NCI-H460 (cell line): ENCODE results near the gene MAGI1. TPM values are rescaled to one million over a fixed set of nuclear protein-coding genes. Genes with fewer than 3 reads are reported as not detected.
A peak's percentile ranks its signal among the peaks of the same experiment; 100 is the strongest.

Source experiments
- DNase-seq: peaks from one replicate; pipeline ENCODE4 v3.0.0-alpha.2; 2016; ENCODE audit warnings: low read depth; ENCODE audit errors: extremely low read depth
- total RNA-seq: library from RNA; depleted of rRNA; stranded (reverse); fragments of >200 nt; shearing (Covaris generic); gene quantifications from 2 replicates; pipeline ENCODE4 v1.2.3, GENCODE V29; 2014

MAGI1 gene
- total RNA-seq, 1 experiment from 2014 or later: 1.7 TPM

DNA sequence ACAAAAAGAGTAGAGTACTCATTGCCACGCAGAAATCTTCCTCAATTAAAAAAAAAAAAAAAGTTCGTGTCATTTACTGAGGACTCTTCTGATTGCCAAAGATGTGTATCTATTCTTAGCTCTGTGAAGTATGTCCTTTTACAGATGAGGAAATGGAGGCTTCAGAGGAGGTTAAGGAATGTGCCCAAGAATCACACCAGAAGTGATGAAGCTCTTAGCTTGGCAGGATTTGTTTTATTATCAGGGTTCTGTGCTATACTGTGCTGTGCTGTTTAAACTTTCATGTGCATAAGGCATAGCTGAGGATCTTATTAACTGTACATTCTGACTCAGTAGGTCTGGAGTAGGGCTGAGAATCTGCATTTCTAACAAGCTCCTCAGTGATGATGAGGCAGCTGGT, 685.8 kb downstream of the MAGI1 start:
- no peak for DNase-seq

DNA sequence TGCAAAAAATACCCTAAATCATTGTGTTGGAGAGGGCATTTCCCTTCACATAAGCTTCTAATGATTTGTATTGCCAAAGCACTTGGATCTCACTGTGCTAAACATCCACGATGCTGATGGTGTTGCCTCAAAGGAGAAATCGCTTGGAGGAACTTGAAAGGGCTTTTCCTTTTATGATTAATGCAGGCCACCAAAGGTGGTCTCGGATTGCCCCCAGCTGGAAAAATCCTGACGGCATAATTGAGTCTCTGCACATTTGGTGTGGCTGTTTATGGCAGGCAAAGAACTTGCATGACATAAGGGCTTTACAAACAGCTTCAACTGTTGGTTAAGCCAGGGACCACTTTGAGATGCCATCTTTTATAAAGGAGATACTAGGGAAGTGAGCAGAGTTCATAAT, 687.0 kb downstream of the MAGI1 start:
- no peak for DNase-seq

DNA sequence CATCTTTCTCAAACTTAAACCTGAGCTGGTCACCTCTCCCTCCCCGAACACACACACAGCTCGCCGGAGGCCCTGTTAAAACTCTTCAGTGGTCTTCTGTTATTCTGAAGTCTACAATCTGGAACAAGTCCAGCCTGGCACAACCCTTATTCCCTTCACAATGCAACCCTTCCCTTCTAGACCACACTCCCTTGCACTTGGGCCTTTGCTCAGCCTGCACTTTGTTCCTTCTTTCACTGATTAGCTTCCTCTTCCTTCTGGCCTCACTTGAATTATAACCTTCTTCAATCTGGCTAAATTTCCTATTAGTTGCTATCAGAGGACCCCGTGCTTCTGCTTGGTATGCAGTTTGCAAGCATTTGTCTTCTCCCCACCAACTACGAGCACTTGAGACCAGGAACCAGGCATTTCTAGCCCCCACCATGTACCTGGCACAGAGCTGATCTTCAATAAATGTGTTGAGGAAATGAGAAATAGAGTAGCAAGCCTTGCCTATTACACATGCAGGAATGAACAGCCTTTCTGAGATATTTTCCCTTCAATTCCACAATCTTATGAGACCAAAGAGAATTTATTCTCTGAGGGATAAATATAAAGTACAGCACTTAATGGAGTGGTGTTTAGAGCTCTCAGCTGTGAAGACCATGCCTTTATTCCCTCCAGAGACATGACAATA, 687.8 kb downstream of the MAGI1 start:
- DNase-seq: no peak

DNA sequence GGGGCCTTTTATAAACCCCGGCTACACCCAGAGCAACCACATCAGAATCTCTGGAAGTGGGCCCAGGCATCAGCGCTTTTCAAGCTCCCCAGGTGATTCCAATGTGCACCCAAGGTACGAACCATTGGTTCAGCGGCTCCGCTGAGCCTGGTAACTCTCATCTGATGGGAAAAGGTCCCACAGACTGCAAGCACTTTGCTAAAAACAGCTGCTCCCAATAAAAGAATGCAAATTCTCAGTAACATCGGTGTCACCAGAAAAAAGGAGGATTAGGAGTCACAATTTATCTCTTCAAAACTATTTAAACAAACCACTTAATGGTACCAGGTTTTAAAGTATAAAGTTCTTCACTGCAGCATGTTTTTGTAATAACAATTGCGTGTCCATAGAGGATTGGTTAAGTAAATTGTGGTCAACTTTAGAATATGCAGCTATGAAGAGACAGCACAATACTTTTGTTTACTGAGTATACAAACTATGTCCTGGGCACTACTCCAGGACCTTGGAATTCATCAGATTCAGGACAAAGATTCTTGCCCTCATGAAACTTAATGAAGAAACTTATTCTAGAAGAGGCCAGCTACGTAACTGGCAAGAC, 690.2 kb downstream of the MAGI1 start:
- no peak for DNase-seq

DNA sequence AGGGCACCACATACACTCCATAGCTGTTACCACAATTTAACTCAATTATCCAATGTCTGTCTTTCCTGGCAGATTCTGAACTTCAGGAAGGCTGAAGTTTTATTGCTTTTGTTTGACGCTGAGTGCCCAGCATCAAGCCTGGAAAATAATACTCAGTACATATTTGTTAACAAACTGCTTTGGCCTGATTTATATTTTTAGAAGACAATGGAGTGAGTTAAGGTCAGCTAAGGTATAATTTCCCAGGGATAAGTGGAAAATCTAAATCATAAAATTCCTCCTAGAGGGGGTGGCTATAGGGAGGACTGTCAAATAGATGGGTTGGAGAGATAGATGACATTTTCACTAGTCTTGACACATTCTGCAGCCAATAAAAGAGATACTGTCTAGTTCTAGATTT, 691.6 kb downstream of the MAGI1 start:
- DNase-seq: no peak

DNA sequence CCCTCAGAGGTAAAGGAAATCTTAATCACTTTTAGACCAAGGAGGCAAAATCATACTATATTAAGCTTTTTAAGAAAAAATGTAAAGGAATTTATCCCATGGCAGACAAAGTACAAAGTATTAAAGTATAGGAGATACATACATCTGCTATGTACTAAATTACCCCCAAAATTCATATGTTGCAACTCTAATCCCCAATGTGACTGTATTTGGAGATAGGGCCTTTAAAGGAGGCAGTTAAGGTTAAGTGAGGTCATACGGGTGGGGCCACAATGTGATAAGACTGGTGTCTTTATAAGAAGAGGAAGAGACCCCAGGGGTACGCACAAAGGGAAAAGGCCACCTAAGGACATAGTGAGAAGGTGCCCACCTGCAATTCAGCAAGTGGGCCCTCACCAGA, 693.9 kb downstream of the MAGI1 start:
- no peak for DNase-seq

DNA sequence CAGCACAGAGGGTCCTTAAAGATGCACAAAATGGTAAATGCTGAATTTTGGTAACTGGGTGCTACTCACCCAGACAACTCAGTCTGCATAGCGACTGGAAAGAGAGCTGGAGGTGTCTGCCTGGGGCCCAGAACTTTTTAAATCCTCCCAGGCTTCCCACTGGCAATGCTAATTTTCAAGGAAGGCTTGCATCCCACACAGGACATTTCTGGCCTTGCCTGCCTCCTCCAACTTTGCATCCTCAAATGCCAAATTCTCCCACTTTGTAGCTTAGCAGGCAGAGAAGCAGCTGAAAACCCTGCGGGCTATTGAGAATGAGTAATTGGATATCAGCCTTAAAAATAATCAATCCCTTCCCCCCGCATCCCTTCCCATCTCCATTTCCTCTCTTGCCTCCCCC, 694.3 kb downstream of the MAGI1 start:
- DNase-seq: no peak

DNA sequence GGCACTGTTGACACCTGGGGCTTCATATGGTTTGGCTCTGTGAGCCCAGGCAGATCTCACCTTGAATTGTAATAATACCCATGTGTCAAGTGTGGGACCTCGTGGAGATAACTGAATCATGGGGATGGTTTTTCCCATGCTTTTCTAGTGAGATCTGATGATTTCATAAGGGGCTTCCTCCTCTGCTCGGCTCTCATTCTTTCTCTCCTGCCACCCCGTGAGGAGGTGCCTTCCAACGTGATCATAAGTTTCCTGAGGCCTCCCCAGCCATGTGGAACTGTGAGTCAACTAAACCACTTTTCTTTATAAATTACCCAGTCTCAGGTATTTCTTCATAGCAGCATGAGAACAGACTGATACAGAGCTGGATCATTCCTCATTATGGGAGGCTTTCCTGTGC, 695.0 kb downstream of the MAGI1 start:
- DNase-seq: no peak

DNA sequence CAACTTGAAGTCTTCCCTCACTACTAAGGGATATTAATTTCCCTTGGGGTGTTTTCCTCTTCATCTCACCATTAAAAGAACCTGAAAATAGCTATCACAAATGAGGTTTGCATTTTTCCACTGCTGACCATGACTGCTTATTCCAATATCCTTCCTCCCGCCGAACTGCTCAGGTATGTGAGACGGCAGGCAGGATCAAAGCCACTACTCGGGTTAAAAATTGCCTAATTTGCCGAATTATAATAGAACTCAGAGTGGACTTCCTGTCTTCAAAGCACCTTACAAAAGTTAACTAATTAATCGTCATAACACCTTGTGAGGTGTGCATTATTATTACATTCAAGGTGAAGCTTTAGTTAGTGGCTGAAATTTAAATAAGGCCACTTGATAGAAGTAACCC, 695.7 kb downstream of the MAGI1 start:
- no peak for DNase-seq

DNA sequence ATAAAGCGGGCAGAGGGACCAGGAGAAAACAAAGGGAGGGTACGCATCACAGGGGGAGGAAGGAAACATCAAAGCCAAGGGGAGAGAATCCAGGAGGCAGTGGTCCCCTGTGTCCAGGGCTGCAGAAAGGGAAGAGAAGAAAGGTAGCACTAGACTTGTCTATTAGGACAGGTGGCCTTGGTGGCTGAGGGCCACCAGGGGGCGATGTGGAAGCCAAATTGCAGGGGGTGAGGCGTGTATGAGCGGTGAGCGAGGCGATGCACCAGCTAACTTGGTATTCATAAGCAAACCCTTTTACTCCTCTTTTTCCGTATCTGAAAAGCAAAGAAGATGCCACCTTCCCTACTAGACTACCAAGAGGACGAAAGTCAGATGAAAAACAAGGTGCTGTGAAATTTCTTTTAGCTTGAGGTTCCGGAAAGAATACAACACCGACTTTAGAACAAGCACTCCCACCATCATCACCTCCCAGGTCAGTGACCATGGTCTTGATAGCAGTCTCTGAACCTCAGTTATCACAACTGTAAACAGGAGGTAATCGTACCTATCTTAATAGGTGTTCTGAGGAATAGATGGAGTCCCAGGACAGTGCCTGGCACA, 696.5 kb downstream of the MAGI1 start:
- DNase-seq: peak; percentile 5

DNA sequence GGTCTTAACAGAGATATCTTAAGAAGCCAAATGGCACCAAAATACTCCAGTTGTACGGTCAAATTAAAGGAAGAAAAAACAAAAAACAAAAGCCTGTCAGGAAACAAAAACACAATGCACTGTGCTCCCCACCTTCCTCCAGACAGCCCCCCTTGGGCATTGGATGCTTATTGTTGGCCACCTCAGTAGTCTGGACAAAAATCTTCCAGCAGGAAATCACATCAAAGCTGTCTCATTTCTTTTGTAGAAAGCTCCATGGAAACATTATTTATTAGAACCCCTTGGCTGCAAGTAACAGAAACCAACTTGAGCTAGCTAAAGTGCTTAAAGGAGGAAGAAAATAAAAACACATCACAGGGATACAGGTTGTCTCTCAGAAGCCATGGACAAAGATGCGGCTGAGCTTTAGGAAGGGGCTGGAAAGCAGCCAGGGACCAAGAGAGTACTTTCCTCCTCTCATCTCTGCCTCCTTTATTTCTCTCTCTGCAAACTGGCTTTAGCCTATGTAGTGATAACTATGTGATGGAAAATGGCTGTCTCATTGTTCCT, 699.5 kb downstream of the MAGI1 start:
- no peak for DNase-seq

DNA sequence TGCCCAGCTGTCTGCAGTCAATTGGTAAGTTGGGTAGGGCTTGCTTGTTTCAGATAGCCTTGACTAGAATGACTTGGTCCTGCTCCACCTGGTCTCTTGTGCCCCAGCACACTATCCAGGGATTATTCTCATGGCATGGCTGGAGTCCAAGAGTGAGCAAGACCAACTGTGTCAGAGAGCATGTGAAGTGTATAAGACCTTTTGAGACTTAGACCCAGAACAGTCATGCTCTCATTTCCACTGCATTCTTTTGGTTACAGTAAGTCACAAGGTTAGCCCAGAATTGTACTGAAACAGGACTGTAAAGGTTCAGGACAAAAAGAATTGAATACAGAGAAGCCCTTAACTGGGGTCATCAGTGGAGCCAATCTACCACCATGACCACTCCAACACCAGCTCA, 700.1 kb downstream of the MAGI1 start:
- DNase-seq: no peak

DNA sequence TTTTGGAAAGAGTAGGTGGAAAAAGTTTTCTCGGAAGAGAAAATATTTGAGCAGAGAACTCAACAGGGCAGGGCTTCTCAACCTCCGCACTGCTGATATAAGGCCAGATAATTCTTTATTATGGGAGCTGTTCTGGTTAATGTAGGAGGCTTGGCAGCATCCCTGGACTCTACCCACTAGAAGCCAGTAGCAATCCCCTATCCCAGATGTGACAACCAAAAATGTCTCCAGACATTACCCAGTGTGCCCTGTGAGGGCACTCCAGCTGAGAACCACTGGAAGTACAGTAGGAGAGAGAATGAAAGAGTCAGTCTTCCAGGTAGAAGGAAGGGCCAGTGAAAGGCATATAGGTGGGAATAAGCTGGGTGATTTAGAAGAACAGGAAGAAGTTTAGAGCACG, 703.1 kb downstream of the MAGI1 start:
- DNase-seq: no peak

DNA sequence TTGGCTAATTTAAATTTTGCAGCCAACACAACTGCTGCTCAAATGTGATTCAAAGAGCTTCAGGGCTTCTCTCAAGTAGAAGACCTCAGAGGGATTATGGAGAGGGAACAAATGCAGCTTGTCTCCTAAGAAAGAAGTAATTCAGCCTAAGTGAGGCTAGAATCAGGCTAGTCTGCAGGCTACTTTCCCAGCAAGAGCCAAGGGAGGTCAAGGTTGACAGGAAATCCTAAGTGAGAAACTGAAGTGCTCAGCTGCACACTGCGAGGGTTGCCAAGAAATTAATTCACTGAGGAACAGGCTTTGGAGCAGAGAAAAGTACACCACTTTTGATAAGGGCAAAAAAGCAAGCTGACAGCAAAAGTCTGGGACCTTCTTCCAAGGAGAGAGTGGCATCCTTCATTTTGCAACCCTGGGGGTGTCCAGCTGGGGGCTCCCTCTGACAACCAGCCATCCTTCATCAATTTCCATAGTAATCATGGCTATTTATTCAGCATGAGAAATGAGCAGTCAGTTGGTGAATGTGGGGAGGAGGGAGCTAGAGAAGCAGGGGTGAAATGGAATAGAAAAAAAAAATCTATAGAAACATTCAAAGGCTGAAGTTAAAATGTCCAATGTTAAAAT, 704.6 kb downstream of the MAGI1 start:
- DNase-seq: no peak

DNA sequence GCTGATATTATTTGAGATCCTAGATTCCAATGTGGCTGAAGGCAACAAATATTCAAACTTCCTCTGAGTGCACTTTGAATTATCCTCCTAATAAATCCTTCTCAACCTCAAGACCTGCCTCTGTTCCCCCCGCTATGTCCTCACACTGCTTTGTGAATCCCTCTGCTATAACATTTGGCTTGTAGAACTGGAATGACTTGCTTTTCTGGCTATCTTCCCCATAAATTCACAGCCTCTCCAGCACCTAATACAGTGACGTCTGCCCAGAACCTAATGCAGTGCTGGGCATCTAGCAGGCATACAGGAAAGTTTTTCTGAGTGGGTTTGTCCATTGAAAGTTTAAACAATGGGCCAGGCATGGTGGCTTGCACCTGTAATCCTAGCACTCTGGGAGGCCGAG, 707.0 kb downstream of the MAGI1 start:
- no peak for DNase-seq

DNA sequence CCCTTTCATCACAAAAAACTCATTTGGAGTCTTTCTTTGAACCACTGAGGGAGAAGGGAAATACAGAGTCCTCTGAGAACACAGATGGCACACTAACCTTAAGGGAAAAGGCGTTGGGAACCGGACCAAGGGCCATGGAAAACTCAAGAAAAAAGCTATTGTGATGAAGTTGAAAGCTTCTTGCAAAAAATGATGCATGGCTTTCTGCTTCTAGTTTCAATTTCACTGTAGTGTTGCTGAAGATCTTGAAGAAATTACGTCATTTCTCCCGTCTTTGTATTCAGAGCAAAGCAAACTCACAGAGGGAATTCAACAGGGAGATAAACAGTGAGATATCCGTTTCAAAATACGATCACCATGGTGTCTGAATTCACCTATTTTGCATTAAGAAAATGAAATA, 708.6 kb downstream of the MAGI1 start:
- no peak for DNase-seq

DNA sequence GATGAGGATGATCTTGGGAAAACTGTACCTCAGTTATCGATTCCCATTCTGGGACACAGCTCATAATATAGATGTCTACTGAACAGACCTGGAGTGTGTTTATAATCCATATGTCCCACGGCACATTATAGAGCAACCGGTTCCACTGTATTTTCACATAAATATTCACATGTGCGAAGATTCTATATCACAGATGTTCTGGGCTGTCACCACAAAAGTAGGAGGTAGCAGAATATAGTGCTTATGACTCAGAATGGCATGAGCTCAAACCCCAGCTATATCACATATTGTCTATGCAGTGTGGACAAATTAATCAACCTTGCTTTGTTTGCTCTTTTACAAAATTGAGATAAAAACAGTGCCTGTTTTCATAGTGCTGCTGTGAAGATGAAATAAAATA, 710.6 kb downstream of the MAGI1 start:
- no peak for DNase-seq

DNA sequence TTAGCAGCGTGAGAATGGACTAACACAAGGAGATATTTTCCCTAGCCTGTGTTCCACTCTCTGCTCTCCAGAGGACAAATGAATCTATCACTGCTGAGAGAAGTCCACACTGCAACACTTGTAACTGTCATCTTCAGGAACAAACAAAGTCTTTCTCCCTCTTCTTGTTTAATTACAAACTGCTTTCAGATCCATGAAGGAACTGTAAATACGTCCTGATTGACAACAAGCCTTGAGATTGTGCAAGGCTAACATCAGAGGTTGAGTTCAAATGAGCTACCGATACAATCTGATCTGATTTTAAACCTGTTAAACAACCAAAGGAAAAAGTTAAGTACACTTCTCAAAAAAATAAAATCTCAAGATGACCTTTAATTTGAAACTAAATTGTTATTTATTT, 712.1 kb downstream of the MAGI1 start:
- DNase-seq: no peak

DNA sequence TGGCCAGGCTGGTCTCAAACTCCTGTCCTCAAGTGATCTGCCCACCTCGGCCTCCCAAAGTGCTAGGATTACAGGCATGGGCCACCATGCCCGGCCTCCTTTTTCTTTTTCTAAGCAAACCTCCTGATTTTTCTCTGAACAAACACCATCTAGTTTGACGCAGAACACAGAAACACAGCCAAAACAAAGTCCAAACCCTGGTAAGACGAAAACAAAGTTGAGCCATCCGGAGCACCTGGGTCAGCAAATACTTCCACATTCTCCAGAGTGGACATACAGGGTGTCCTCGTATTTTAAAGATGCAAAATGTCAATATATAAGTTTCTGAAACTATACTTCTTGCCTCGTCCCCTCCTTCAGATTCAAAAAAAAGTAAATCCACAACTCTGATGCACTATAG, 715.8 kb downstream of the MAGI1 start:
- no peak for DNase-seq

DNA sequence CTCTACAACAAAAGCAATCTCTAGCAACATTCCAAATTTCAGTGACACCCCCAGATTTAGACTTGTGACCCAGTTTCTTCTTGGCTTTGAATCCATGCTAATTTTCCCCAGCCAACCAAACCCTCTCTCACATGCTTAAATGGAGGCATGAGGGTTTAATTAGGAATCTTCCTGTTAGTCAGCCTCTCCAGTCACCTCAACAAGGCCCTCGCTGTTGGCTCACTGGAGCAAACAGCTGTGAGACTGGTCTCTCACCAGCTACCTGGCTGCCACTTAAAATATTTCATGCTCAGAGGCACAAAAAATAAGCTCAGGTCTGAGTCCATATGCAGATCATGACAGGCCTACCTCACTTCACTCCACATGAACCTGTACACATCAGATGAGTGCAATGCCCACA, 720.5 kb downstream of the MAGI1 start:
- DNase-seq: no peak

DNA sequence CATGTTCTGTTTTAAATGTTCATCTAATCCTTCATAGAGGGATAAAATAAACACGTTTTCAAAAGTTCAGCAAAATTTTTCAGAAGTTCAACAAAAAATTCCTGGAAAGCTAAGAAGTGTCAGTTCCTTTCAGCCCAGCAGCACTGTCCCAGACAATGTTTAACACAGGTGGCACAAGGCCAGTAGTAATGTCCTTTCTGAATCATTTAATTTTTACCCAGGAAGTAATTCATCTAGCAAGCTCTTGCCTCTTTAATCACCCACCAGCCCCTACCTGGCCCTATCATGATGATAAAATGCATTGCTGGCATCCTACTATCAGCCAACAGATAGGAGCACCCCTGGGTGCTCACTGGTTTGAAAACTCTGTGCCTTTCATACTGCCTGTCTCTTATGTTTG, 723.8 kb downstream of the MAGI1 start:
- no peak for DNase-seq

DNA sequence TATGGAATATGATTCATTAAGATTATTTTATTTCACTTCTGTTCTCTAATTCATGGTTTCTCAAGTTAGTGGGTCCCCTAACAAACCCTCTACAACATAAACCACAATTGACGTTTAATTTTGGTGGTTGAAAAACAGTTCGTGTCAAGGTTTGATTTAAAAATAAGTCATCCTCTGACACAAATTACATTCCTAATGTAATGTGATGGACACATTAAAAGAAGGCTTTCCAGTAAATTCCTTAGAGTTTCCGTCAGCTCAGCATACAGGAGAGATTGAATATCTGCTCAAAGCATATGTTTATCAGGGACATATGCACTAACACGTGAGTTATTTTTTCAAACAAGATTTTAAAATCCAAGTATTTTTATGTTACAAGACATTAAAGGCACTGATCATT, 724.4 kb downstream of the MAGI1 start:
- DNase-seq: no peak
